ENCODE data around the gene GFM1. TPM values are rescaled to one million over a fixed set of nuclear protein-coding genes. Genes with fewer than 3 reads are reported as not detected.

GFM1 gene
- polyA plus RNA-seq, 1 donor (not counting 4 experiments of a cell fraction or from before 2014, with no cell fraction given) = 35.9 TPM

- Histone ChIP-seq H3K36me3 (ENCODE audit: control insufficient read depth in 2 of 2, extremely low read depth in 1 of 2, insufficient read depth in 2 of 2, low read length in 2 of 2) (peaks cover 11 to 13% of the 10 kb centered on the region in 2 experiments), H3K4me1 (ENCODE audit: control insufficient read depth, extremely low read depth, insufficient read depth, low read length) (peaks cover 7% of the 10 kb centered on the region), H3K27ac (ENCODE audit: control insufficient read depth, insufficient read depth, low read length) (no peak overlapping the region), H3K27me3 (ENCODE audit: control insufficient read depth, extremely low read depth, insufficient read depth, low read length) (no peaks in the 10 kb centered on the region), H3K9ac (ENCODE audit: control insufficient read depth, extremely low read depth, insufficient read depth, low read length) (no peak overlapping the region), H3K9me1 (ENCODE audit: control insufficient read depth, extremely low read depth, insufficient read depth, low read length) (no peaks in the 10 kb centered on the region), H3K4me3 (ENCODE audit: control insufficient read depth in 2 of 3, extremely low read depth in 1 of 3, insufficient read depth in 2 of 3, low read depth in 1 of 3, low read length in 3 of 3) (no peak overlapping the region), H3K9me3 (ENCODE audit: control insufficient read depth, low read depth, low read length) (no peaks in the 10 kb centered on the region), H2AFZ (ENCODE audit: control insufficient read depth, low read length) (no peak overlapping the region), H3K79me2 (ENCODE audit: control insufficient read depth, insufficient read depth, low read length) (no peaks in the 10 kb centered on the region), H4K20me1 (ENCODE audit: control insufficient read depth, extremely low read depth, insufficient read depth, low read length) (no peaks in the 10 kb centered on the region), H3K4me2 (ENCODE audit: control insufficient read depth, extremely low read depth, insufficient read depth, low read depth, low read length) (no peak overlapping the region)
- FAIRE-seq (no peak), DNase-seq (ENCODE audit: low read depth, low spot score) (no peak)
- dilution Hi-C loops (cut with MboI; ENCODE audit: extremely low pct_ligation_motif_present, low sequenced_read_pairs) = no loop called here
- TF ChIP-seq CTCF (optimal IDR thresholded peaks at IDR 0.05 in 1 of 3, IDR thresholded peaks at IDR 0.05 in 1 of 3, conservative IDR thresholded peaks at IDR 0.05 in 1 of 3; ENCODE audit: extremely low read depth in 1 of 3, insufficient read depth in 2 of 3, low read length in 3 of 3) (no peak), EZH2 (IDR thresholded peaks at IDR 0.05; ENCODE audit: low read length) (no peak)
Measured at GRCh38 chr3:158668506-158668905, 24.2 kb downstream of the GFM1 start.

GRCh38 chr3:158671821-158672214, 27.5 kb downstream of the GFM1 start:
- Histone ChIP-seq H3K9me3 (ENCODE audit: control insufficient read depth, low read depth, low read length) (no peaks in the 10 kb centered on the region), H2AFZ (ENCODE audit: control insufficient read depth, low read length) (peak overlapping the region; percentile 86), H3K4me3 (ENCODE audit: control insufficient read depth in 2 of 3, extremely low read depth in 1 of 3, insufficient read depth in 2 of 3, low read depth in 1 of 3, low read length in 3 of 3) (peak overlapping the region; percentile 50 to 74 (median 67)), H3K79me2 (ENCODE audit: control insufficient read depth, insufficient read depth, low read length) (no peaks in the 10 kb centered on the region), H3K36me3 (ENCODE audit: control insufficient read depth in 2 of 2, extremely low read depth in 1 of 2, insufficient read depth in 2 of 2, low read length in 2 of 2) (peaks cover under 1 to 10% of the 10 kb centered on the region in 2 experiments), H3K9me1 (ENCODE audit: control insufficient read depth, extremely low read depth, insufficient read depth, low read length) (no peaks in the 10 kb centered on the region), H4K20me1 (ENCODE audit: control insufficient read depth, extremely low read depth, insufficient read depth, low read length) (no peaks in the 10 kb centered on the region), H3K4me2 (ENCODE audit: control insufficient read depth, extremely low read depth, insufficient read depth, low read depth, low read length) (peak overlapping the region; percentile 73), H3K27ac (ENCODE audit: control insufficient read depth, insufficient read depth, low read length) (peak overlapping the region; percentile 52), H3K4me1 (ENCODE audit: control insufficient read depth, extremely low read depth, insufficient read depth, low read length) (peaks cover 7% of the 10 kb centered on the region), H3K9ac (ENCODE audit: control insufficient read depth, extremely low read depth, insufficient read depth, low read length) (peak overlapping the region; percentile 72), H3K27me3 (ENCODE audit: control insufficient read depth, extremely low read depth, insufficient read depth, low read length) (no peaks in the 10 kb centered on the region)
- dilution Hi-C loops (cut with MboI; ENCODE audit: extremely low pct_ligation_motif_present, low sequenced_read_pairs) = no loop called here
- FAIRE-seq = peak; percentile 5
- TF ChIP-seq EZH2 (IDR thresholded peaks at IDR 0.05; ENCODE audit: low read length) (no peak), CTCF (optimal IDR thresholded peaks at IDR 0.05 in 1 of 3, IDR thresholded peaks at IDR 0.05 in 1 of 3, conservative IDR thresholded peaks at IDR 0.05 in 1 of 3; ENCODE audit: extremely low read depth in 1 of 3, insufficient read depth in 2 of 3, low read length in 3 of 3) (no peak)
- no peak for DNase-seq (ENCODE audit: low read depth, low spot score)
